Pancreas (tissue), 10 donors: Measurements from ENCODE around the gene PTTG2. TPM values are rescaled to one million over a fixed set of nuclear protein-coding genes. Genes with fewer than 3 reads are reported as not detected.

Source experiments
- ATAC-seq, 4 donors: fragments of 200-7000 bp; cut with Tn5 transposase; one replicate each; pipeline versions ENCODE4 v1.8.0 to v1.9.1; 2020; ENCODE audit warnings: mild to moderate bottlenecking in 4 of 4, moderate library complexity in 4 of 4
- DNase-seq, 6 donors: peaks; one replicate each; pipeline ENCODE4 v3.0.0-alpha.2; 2020
- FAIRE-seq: peaks from 2 replicates; lab custom pipeline; 2012; peaks lifted over from hg19 to GRCh38; lab: Jason Lieb, UNC
- H3K27ac ChIP-seq, 4 donors: fragments of 200-600 bp; sonication (generic); 1 replicate in 3 of 4; 2 replicates in 1 of 4; pipeline versions ENCODE4 v1.5.0 to v1.8.0; 2020
- H3K27me3 ChIP-seq, 4 donors: fragments of 200-600 bp; one replicate each; pipeline ENCODE4 v1.8.0; 2021
- H3K36me3 ChIP-seq, 3 donors: fragments of 200-600 bp; sonication (generic) in 1 of 3; one replicate each; pipeline versions ENCODE4 v1.5.0 to v1.8.0; 2020 to 2021
- H3K4me1 ChIP-seq, 3 donors: fragments of 200-600 bp; one replicate each; pipeline ENCODE4 v1.8.0; 2021
- H3K4me3 ChIP-seq, 4 donors: fragments of 200-600 bp; sonication (generic) in 2 of 4; one replicate each; pipeline versions ENCODE4 v1.5.0 to v1.8.0; 2020 to 2021
- H3K9me3 ChIP-seq, 4 donors: fragments of 200-600 bp; one replicate each; pipeline ENCODE4 v1.8.0; 2021
- whole genome bisulfite sequencing, 2 donors: extraction: QIAGEN DNeasy Blood & Tissue Kit; methylation state at CpG; one replicate each; pipeline ENCODE4 v1.1.7; 2013; 5-methylcytosine and 5-hydroxymethylcytosine counted together
- intact Hi-C, 3 donors: fragments of 100-400 bp; cut with DNase I; formaldehyde crosslinking; loops; one replicate each; pipeline versions ENCODE4 v1.11.1 to v1.14.2; 2022
- polyA plus RNA-seq, 2 donors: library from polyadenylated mRNA; stranded (reverse); fragments of 200-250 nt; gene quantifications; one replicate each; pipeline ENCODE4 v1.2.3, GENCODE V29; 2013
- total RNA-seq, 6 donors: library from RNA; stranded (reverse); fragmentation: NEBNext Ultra II Directional in 4 of 6; extraction: Animal tissue kit (Norgen Biotek cat#: 25700) in 4 of 6; gene quantifications; one replicate each; pipeline versions ENCODE4 v1.2.1 to v1.2.4, GENCODE V29; 2021 to 2023
- TF ChIP-seq, protein P1 (sequence below), 4 donors: fragments of 200-600 bp; sonication (generic) in 3 of 4; IDR thresholded peaks; one replicate each; pipeline versions ENCODE4 v1.5.0 to v1.8.0; 2021; ENCODE audit warnings: antibody characterized with exemption in 4 of 4
- donor health status: healthy with polysubstance abuse.
- donor health status: DM: no; HTN: no; CAD: no; lungs with moderate emphysema.
- donor health status: DM: no; HTN: no; CAD: no.
- donor health status: control.
- donor health status: control.
- donor health status: Bipolar disorder and iron deficiency.
- donor health status: DM: yes; HTN: yes; CAD: no.
- donor health status: DM: no; HTN: no; CAD: no.
- donor health status: DM: no; HTN: no; CAD: no.
- donor health status: DM: yes; HTN: yes; CAD: no.

The PTTG2 gene
- total and polyA plus RNA-seq, 8 donors, result 0.30 to 0.94 (median 0.78) TPM; not detected in 1

DNA sequence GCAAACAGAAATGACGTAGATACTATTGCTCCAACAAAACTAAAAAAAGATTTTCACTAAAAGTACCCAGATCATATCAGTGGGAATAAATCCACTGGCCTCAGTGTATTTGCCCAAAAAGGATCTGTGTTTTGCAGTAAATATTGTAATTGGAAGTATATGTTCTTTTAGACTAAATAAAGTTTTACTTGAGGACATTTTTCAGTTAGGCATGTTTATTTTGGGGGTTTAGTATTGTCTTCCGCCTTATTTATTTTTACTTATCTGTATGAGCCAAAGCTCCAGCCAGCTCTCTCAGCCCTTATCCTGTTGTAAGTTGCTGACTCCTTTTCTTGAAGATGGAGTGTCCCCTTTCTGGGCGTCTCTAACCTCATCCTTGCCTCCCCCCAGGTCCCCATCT lies 49.8 kb downstream of the PTTG2 start:
- TF ChIP-seq, protein P1, sequence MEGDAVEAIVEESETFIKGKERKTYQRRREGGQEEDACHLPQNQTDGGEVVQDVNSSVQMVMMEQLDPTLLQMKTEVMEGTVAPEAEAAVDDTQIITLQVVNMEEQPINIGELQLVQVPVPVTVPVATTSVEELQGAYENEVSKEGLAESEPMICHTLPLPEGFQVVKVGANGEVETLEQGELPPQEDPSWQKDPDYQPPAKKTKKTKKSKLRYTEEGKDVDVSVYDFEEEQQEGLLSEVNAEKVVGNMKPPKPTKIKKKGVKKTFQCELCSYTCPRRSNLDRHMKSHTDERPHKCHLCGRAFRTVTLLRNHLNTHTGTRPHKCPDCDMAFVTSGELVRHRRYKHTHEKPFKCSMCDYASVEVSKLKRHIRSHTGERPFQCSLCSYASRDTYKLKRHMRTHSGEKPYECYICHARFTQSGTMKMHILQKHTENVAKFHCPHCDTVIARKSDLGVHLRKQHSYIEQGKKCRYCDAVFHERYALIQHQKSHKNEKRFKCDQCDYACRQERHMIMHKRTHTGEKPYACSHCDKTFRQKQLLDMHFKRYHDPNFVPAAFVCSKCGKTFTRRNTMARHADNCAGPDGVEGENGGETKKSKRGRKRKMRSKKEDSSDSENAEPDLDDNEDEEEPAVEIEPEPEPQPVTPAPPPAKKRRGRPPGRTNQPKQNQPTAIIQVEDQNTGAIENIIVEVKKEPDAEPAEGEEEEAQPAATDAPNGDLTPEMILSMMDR (IDR thresholded peaks at IDR 0.05), result no peak
- Histone ChIP-seq H3K4me1 (peaks cover 0 to 35% (median 10%) of the 10 kb centered on the region in 3 donors), H3K27me3 (no peaks in the 10 kb centered on the region), H3K36me3 (no peaks in the 10 kb centered on the region), H3K9me3 (no peaks in the 10 kb centered on the region), H3K27ac (no peak overlapping the region), H3K4me3 (no peak overlapping the region)
- ATAC-seq, result no peak
- no peak for FAIRE-seq
- no peak for DNase-seq
- WGBS, 2 donors, result 53 to 58% methylated on average over 3 of the region's 3 CpGs
- intact Hi-C loops, result no loop called here

Other genes starting within 250 kb of the PTTG2 start
- 10 to 100 TPM in 1 of 6 donors, 1 to 10 TPM in 5; 4.8 to 15.1 (median 9.1) TPM for gene PGM2, start 133.7 kb upstream of the PTTG2 start, total RNA-seq
- gene PGM2, start 133.7 kb upstream of the PTTG2 start, polyA plus RNA-seq, result 1 to 10 TPM; 2.1 to 4.6 TPM
- gene TBC1D1, start 69.3 kb upstream of the PTTG2 start, total RNA-seq, result 10 to 100 TPM; 16.2 to 41.0 (median 28.3) TPM
- gene TBC1D1, start 69.3 kb upstream of the PTTG2 start, polyA plus RNA-seq, result 10 to 100 TPM; 22.1 to 23.2 TPM